Inferior parietal cortex (tissue), 1 donor: ENCODE measurements around the gene AHSP.
"Not testable (repeated sequence)": the region's sequence is repeated elsewhere in the genome, so short reads cannot be mapped to it uniquely, and the experiment has no call there.

ENCODE experiments used
- DNase-seq: peaks from one replicate; pipeline ENCODE4 v3.0.0-alpha.2; 2016; ENCODE audit errors: extremely low spot score

Gene AHSP

DNA sequence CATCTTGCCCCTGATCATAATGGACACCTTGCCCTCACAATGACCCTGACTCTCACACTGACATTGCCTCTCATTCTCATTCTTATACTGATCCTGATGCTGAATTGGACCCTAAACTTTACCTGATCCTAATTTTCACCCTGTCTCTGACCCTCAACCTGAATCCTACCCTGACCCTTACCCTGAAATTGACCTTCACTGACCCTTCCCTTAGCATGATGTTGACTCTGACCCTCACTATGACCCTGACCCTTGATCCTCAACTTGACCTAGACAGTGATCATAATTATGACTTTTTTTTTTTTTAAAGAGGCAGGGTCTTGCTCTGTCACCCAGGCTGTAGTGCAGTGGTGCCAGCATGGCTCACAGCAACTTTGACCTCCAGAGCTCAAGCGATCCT lies 3.4 kb downstream of the AHSP start:
- no peak for DNase-seq

DNA sequence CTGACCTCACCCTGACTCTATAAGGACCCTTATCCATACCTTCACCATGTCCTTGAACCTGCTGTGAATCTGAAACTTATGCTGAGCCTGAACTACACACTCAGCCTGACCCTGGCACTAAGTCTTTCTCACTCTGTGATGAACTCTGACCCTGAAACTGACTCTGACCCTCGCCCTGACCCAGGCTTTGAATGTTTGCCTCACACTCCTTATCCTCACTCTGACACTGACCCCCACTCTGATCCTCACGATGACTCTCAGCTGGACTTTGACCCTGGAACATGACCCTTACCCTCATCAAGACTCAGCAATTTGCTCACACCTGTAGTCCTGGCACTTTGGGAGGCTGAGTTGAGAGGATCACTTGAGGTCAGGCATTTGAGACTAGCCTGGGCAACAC lies 4.4 kb downstream of the AHSP start:
- no peak for DNase-seq

DNA sequence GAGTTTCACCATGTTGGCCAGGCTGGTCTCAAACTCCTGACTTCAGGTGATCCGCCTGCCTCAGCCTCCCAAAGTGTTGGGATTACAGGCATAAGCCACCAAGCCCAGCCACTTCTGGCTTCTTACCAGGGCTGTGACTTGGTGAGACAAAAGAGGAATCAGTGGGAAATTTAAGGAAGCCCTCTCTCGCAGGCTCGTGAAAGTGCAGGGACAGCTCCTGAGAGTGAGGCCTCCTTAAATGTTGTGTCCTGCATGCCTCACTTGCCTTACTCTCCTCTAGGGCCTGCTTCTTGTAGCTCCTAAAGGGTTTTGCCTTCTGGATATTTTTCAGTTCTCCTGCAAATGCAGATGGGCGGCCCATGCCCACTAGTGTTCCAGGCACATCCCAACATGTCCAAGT lies 5.2 kb downstream of the AHSP start:
- DNase-seq = no peak

DNA sequence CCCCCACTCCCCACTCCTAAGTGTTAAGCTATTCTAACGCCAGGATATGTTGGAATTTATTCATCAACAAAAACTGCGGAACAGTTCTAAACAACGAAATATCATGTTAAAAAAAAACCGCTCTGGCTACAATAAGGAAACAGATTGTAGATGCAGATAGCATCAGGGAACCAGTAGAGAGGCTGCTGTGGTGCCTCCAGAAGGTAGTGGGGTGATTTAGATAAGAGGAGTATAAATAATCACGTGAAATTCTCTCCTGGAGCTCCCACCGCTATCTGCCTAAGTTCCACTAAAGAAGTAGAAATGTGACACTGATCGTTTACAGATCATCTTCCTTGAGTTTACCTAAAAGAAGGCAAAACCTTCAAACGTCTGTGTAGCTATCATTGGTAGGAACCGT lies 8.0 kb downstream of the AHSP start:
- DNase-seq = no peak

DNA sequence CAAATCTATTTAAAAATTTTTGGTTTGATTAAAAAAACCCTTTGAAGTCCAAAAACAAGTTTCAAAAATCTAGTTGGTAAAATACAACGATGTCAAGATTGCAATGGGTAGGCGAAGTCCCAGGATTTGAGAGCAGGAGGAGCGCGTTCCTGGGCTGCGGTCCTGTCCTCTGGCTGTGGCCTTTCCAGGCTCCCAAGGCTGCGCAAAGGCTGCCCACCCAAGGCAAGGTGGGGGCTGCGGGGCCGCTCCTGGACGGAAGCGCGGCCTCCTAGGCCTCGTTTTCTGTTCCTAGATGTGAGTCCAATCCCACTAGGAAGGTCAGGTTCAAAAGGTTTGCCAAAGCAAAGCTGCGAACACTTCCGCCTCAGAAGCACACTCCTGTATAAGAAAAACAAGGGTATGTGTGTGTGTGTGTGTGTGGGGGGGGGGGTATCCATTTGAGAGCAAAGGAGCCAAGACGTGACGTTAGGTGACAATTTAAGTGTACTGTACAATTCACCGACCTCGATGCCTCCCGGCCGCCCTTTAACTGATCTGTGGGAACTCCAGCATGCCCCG lies 9.2 kb downstream of the AHSP start:
- DNase-seq = no peak

DNA sequence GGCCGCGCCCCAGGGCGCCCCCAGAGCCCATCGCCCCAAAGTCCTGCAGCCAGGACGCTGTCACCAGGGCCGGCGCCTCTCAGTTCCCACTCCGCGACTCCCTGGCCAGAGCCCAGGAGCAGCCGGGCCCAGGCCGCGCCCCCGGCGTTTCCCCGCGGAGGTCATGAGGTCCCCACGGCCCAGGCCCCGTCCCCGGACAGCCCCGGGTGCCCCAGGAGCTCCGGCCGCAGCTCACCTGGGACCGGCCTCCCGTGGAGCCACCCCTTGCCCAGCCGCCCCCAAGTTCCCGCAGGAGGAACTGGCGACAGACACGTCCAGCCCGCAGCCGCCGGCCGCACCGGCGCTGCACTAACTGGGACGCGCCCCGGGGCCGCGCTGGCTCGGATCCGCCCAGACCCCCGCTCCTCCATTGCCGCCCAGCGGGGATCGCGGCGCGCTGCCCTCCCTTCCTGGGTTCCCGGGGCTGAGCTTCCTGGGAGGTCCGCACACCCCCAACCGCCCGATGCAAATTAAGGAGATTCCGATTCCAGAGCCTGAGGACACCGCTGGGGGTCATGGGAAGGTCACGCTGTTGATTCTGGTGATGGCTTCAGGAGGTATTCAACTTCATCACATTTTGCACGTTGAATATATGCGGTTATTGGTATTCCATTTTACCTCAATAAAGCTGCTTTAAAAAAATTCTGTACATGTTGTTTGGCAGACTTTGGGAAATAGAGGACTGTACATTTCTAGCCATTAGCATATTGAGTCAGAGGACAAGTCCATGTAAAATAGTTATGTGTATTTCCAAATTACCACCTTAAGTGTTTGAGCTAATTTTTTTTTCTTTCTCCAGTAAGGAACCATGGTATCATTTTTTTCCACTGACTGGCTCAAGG lies 9.9 kb downstream of the AHSP start:
- DNase-seq = no peak

DNA sequence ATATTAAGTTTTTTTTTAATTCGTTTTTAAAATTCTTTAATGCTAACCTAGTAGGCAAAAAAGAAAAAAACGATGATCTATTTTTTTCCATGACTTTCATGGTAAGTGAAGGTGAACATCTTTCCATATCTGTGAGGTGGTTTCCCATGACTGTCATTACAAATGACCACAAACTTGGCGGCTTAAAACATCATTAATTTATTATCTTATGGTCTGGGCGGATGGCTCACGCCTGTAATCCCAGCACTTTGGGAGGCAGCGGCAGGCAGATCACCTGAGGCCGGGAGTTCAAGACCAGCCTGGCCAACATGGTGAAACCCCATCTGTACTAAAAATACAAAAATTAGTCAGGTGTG lies 10.5 kb downstream of the AHSP start:
- DNase-seq = not testable (repeated sequence)

DNA sequence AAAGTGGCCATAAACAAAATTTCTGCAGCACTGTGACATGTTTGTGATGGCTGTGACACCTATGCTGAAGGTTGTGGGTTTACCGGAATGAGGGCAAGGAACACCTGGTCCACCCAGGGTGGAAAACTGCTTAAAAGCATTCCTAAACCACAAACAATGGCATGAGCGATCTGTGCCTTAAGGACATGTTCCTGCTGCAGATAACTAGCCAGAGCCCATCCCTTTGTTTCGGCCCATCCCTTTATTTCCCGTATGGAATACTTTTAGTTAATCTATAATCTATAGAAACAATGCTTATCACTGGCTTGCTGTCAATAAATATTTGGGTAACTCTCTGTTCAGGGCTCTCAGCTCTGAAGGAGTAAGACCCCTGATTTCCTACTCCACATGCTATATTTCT lies 12.1 kb downstream of the AHSP start:
- not testable (repeated sequence) for DNase-seq

DNA sequence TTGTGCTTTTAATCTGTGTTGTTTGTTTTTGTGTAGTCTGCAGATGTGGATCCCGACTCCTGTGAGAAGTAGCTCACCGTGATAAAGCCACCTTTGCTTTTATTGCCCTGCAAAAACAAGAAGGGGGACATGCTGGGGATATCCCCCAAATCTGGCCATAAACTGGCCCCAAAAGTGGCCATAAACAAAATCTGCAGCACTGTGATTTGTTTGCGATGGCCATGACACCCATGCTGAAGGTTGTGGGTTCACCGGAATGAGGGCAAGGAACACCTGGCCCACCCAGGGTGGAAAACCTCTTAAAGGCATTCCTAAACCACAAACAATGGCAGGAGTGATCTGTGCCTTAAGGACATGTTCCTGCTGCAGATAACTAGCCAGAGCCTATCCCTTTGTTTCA lies 15.1 kb downstream of the AHSP start:
- DNase-seq = no peak

DNA sequence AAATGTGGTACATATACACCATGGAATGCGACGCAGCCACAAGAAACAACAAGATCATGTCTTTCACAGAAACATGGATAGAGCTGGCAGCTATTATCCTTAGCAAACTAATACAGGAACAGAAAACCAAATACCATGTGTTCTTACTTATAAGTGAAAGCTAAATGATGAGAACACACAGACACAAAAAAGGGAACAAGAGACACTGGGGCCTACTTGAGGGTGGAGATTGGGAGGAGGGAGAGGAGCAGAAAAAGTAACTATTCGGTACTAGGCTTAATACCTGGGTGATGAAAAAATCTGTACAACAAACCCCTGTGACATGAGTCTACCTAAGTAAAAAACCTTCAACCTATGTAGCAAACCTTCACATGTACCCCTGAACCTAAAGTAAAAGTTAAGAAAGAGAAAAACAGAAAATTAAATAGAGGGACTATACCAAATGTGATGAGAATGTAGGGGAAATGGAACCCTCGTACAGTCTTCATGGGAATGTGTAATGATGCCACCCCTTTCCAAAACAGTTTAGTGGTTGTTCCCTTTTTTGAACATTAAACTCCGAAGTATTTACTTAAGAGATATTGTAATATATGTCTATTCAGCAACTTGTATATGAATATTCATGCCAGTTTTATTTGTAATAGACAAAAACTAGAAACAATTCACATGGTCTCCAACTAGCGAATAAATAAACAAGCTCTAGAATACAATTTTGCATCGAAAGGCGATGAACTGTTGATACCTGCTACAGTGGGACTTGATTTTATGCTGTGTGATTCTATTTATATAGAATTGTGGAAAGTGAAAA lies 33.9 kb downstream of the AHSP start:
- DNase-seq = no peak

DNA sequence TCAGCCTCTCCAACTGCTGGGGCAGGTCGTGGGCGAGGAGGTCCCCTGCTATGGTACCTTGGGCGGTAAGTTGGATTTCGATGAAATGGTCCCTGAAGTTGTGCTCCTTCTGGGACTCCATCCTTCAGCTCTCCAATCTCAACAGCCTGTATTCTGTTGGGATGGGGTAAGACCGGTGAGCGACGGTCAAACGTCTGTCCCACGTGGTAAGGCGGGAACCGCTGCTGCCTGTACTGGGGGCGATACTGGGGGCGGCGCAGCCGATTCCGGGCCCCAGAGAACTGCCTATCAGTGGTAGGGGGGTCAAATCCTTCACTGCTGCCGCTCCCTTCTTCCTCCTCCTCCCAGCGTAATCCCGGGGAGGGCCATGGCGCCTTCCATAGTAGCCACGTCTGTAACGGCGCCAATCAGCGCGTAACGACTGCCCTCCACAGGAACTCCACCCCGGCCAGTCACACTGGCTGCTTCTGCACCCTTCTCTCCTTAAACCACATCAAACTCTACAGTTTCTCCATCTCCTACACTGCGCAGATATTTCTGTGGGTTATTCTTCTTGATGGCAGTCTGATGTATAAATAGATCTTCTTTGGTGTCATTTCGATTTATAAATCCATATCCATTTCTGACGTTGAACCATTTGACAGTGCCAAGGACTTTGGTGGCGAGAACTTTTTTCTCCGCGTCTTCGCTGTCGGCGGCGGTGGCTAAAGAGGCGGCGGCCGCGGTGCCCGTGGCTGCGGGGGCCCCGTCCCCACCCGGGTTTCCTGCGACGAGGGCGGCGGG lies 41.1 kb downstream of the AHSP start:
- no peak for DNase-seq

DNA sequence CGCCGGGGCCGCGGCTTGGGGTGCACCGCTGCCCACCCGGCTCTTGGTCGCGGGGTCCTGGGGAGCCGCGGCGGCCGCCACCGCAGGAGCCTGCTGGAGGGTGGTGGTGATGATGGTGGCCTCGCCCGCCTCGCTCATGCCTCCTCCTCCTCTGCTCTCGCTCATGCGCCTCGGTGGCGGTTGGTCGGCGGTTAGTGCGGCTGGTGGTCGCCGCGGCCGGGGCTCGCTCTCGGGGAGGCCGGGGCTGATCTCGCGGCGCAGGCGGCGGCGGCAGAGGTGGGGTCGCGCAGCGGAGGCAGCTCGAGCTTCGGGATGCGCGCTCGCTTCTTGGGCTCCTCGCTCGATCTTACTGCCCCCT lies 41.6 kb downstream of the AHSP start:
- no peak for DNase-seq

DNA sequence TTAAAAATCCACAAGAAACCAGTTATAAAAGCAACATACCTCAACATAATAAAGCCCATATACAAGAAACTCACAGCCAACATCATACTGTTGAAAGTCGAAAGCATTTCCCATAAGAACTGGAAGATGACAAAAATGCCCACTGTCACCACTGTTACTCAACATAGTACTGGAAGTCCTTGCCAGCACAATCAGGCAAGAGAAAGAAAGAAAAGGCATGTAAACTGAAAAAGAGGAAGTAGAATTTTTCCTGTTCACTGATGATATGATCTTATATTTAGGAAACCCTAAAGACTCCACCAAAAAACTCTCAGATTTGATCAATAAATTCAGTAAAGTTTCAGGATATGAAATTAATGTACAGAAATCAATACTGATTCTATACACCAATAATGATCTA lies 45.1 kb downstream of the AHSP start:
- DNase-seq = no peak

DNA sequence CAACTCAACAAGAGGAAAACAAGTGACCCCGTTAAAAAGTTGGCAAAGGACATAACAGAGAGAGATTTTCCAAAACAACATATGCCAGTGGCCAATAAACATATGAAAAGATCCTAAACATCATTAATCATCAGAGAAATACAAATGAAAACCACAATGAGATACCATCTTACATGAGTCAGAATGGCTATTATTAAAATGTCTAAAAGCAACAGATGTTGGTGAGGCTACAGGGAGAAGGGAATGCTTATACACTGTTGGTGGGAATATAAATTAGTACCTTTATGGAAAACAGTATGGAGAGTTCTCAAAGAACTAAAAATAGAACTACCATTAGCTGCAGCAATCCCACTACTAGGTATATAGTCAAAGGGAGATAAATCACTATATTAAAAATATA lies 46.5 kb downstream of the AHSP start:
- DNase-seq = not testable (repeated sequence)

DNA sequence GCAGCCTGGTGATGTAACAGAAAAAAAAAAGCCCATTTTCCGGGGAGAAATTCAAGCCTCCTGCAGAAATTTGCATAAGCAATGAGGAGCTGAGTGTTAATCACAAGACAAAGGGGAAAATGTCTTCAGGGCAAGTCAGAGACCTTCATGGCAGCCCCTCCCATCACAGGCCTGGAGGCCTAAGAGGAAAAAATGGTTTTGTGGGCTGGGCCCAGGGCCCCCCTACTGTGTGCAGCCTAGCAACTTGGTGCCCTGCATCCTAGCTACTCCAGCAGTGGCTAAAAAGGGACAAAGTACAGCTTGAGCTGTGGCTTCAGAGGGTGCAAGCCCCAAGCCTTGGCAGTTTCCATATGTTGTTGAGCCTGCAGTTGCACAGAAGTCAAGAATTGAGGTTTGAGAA lies 49.7 kb downstream of the AHSP start:
- DNase-seq = no peak
